Osteoblast (primary cell): ENCODE measurements around the gene UEVLD. TPM values are rescaled to one million over a fixed set of nuclear protein-coding genes. Genes with fewer than 3 reads are reported as not detected.

ENCODE experiments used
- DNase-seq: peaks from one replicate; pipeline ENCODE4 v3.0.0; 2011; ENCODE audit warnings: low spot score, mixed read lengths; ENCODE audit not compliant: insufficient read length; ENCODE audit errors: missing footprints
- H2AFZ ChIP-seq: 2 replicates; pipeline ENCODE4 v1.6.0; 2011; ENCODE audit warnings: mild to moderate bottlenecking, low read length
- H3K27ac ChIP-seq: 2 replicates; pipeline ENCODE4 v1.5.1; 2011; ENCODE audit warnings: mild to moderate bottlenecking, low read depth, low read length, moderate library complexity
- H3K27me3 ChIP-seq: 2 replicates; pipeline ENCODE4 v1.6.0; 2012; ENCODE audit warnings: mild to moderate bottlenecking, control low read depth, inconsistent platforms, low read length, moderate library complexity; ENCODE audit not compliant: insufficient read depth
- H3K36me3 ChIP-seq: 2 replicates; pipeline ENCODE4 v1.5.1; 2011; ENCODE audit warnings: mild to moderate bottlenecking, low read length, control low read depth, moderate library complexity; ENCODE audit not compliant: insufficient read depth
- H3K4me1 ChIP-seq: 2 replicates; pipeline ENCODE4 v1.5.1; 2011; ENCODE audit warnings: mild to moderate bottlenecking, low read length, control low read depth, moderate library complexity; ENCODE audit not compliant: insufficient read depth
- H3K4me2 ChIP-seq: 2 replicates; pipeline ENCODE4 v1.6.0; 2011; ENCODE audit warnings: mild to moderate bottlenecking, low read length; ENCODE audit not compliant: insufficient read depth
- H3K4me3 ChIP-seq: fragments of 200-600 bp; sonication (generic); 3 replicates; pipeline ENCODE4 v1.5.1; 2012; ENCODE audit warnings: mild to moderate bottlenecking, low read length, inconsistent platforms; ENCODE audit not compliant: insufficient read depth
- H3K79me2 ChIP-seq: 2 replicates; pipeline ENCODE4 v1.6.0; 2012; ENCODE audit warnings: mild to moderate bottlenecking, low read length, control low read depth, inconsistent platforms; ENCODE audit not compliant: insufficient read depth
- H3K9me3 ChIP-seq: 2 replicates; pipeline ENCODE4 v1.5.1; 2011; ENCODE audit warnings: low read depth, low read length, control low read depth
- H4K20me1 ChIP-seq: 2 replicates; pipeline ENCODE4 v1.6.0; 2012; ENCODE audit warnings: mild to moderate bottlenecking, low read length, control low read depth; ENCODE audit not compliant: insufficient read depth
- total RNA-seq: library from RNA; depleted of rRNA; stranded (reverse); fragments of >200 nt; gene quantifications from 2 replicates; pipeline ENCODE4 v1.2.3, GENCODE V29; 2012
- TF ChIP-seq, protein P1 (sequence below): IDR thresholded peaks from 2 replicates; pipeline ENCODE4 v1.5.1; 2011; ENCODE audit warnings: mild to moderate bottlenecking, low read depth, low read length, moderate library complexity; ENCODE audit errors: extremely low read depth

The UEVLD gene
- total RNA-seq, 1 donor = 26.8 TPM

DNA sequence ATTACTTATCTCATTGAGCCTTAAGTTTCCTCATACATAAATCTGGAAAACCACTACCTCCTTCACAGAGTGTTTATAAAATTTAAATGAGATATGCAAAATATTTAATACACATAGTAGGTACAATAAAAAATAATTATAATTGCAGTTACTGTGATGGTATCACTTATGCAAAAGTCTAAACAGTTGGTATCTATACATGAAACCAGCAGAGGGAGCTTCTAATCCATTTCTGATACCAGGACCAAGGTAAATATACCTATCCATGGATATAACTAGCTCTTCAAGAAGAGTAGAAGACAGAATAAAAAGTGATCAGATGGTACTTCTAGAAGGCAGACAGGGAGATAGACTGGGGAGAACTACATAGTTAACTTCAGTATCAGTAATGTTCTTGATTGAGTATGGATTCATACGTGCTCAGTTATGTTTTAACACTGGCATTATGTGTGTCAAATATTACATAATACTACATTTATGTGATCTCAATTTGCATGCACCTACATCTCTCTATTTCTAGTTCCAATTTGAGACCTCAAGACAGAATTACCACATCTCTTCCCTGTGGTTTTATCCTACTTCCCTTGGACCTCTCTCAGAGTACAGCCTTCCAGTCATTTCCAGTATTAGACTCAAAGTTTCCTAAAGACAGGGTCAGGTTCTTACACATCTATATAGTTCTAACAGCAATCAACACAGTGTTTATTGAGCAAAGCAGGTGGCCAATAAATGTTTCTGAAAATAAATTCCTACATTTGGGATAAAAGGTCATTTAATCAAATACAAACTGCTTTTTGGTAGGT is 48.1 kb downstream of the UEVLD start:
- no peak for DNase-seq
- H3K36me3 ChIP-seq = peaks cover 25% of the 10 kb centered on the region
- TF ChIP-seq, protein P1, sequence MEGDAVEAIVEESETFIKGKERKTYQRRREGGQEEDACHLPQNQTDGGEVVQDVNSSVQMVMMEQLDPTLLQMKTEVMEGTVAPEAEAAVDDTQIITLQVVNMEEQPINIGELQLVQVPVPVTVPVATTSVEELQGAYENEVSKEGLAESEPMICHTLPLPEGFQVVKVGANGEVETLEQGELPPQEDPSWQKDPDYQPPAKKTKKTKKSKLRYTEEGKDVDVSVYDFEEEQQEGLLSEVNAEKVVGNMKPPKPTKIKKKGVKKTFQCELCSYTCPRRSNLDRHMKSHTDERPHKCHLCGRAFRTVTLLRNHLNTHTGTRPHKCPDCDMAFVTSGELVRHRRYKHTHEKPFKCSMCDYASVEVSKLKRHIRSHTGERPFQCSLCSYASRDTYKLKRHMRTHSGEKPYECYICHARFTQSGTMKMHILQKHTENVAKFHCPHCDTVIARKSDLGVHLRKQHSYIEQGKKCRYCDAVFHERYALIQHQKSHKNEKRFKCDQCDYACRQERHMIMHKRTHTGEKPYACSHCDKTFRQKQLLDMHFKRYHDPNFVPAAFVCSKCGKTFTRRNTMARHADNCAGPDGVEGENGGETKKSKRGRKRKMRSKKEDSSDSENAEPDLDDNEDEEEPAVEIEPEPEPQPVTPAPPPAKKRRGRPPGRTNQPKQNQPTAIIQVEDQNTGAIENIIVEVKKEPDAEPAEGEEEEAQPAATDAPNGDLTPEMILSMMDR = peak; percentile 47
- no peaks in the 10 kb centered on the region for H3K9me3 ChIP-seq
- H3K4me3 ChIP-seq = no peak overlapping the region
- H3K79me2 ChIP-seq = no peaks in the 10 kb centered on the region
- H3K27me3 ChIP-seq = no peaks in the 10 kb centered on the region
- no peaks in the 10 kb centered on the region for H3K4me1 ChIP-seq
- no peak overlapping the region for H3K4me2 ChIP-seq
- H4K20me1 ChIP-seq = no peaks in the 10 kb centered on the region
- H3K27ac ChIP-seq = no peak overlapping the region
- no peak overlapping the region for H2AFZ ChIP-seq

DNA sequence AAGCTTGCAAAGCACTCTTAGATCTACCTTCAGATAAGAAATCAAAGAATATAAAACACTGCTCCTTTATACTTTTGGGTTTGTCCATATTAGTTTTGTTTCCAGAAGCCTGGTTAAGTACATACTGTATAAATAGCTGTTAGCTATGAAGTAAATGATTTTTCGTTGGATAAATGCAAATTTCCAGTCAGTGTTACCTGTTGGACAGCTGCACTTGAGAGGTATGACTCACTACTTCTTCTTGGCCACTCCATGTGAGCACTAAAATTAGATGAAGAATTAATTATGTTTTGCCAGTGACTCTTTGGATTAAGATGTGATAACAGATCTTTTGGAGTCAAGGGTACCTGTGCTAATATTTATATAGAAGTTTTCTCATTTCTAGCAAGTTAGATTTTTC is 52.3 kb downstream of the UEVLD start:
- TF ChIP-seq, protein P1 = no peak
- Histone ChIP-seq H3K27ac (no peak overlapping the region), H3K4me1 (no peaks in the 10 kb centered on the region), H4K20me1 (no peaks in the 10 kb centered on the region), H3K4me3 (no peak overlapping the region), H2AFZ (no peak overlapping the region), H3K9me3 (no peaks in the 10 kb centered on the region), H3K4me2 (no peak overlapping the region), H3K36me3 (peaks cover 26% of the 10 kb centered on the region), H3K79me2 (no peaks in the 10 kb centered on the region), H3K27me3 (no peaks in the 10 kb centered on the region)
- DNase-seq = no peak

DNA sequence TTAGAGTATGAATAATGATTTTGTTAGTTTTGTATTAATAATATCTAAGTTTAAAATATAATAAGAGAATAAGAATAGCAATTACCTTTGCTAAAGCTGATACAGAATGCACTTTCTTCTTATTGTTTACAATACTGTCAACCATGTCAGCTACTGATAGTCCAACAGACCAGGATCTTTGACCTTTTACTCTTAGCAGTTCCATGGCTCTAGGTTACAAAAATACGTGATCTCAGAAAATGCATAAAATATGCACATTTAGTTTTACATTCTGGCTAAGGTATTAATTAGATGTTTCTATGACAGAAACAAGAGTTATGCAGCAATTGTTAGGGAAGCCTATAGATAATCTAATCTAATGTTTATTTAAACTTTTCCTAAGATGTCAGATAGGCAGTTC is 54.3 kb downstream of the UEVLD start:
- DNase-seq = no peak
- TF ChIP-seq, protein P1 = no peak
- Histone ChIP-seq H3K4me3 (no peak overlapping the region), H3K27ac (no peak overlapping the region), H2AFZ (no peak overlapping the region), H3K27me3 (no peaks in the 10 kb centered on the region), H4K20me1 (no peaks in the 10 kb centered on the region), H3K4me2 (no peak overlapping the region), H3K36me3 (peaks cover 29% of the 10 kb centered on the region), H3K9me3 (no peaks in the 10 kb centered on the region), H3K79me2 (no peaks in the 10 kb centered on the region), H3K4me1 (no peaks in the 10 kb centered on the region)

DNA sequence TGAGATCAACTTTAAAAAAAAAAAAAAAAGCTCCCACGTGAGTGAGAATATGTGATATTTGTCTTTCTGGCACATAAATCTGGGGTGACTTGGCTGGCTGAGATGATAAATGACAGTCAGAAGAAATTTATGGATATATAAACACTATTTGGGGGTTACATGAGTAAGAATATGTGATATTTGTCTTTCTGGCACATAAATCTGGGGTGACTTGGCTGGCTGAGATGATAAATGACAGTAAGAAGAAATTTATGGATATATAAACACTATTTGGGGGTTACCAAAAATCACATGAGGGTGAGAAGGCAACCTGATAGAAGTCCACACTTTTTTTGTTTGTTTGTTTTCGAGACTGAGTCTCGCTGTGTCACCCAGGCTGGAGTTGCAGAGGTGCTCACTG is 55.2 kb downstream of the UEVLD start:
- H3K79me2 ChIP-seq = peaks cover 5% of the 10 kb centered on the region
- no peaks in the 10 kb centered on the region for H4K20me1 ChIP-seq
- no peaks in the 10 kb centered on the region for H3K4me1 ChIP-seq
- no peak overlapping the region for H3K27ac ChIP-seq
- peaks cover 29% of the 10 kb centered on the region for H3K36me3 ChIP-seq
- no peak overlapping the region for H2AFZ ChIP-seq
- no peak overlapping the region for H3K4me2 ChIP-seq
- H3K4me3 ChIP-seq = no peak overlapping the region
- no peaks in the 10 kb centered on the region for H3K9me3 ChIP-seq
- no peaks in the 10 kb centered on the region for H3K27me3 ChIP-seq
- DNase-seq = no peak
- TF ChIP-seq, protein P1 = no peak
